HG03457 (cell line): ENCODE results near the gene PDCD1LG2.

Experiments used
- ATAC-seq: cut with Tn5 transposase; IDR thresholded peaks from one replicate; pipeline ENCODE4 v1.9.1; 2021; ENCODE audit warnings: moderate number of reproducible peaks; ENCODE audit not compliant: unreplicated experiment

Gene PDCD1LG2

DNA sequence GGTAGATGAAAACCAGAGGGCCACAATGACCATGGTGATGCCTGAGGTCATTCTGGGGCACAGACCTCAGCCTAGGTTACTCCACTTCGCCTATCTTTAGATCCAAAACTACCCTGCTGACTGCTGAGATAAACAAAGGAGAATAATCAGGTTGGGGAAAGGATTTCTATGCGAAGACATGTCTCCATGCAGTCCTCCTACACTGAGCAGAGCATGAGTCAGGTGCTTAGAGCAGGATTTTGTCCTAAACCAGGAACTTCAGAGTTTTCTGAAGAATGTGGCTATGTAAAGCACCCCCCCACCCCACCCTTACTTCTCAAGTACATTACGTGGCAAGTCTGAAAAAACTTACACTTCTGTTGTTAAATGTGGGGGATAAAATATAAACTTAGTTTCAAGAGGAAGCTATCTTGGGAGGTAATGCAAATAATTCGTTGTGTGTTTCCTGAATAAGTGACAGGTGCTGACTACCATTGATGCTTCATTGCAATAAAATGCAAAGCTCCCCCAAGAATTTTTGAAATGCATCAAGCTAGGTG lies 19.4 kb downstream of the PDCD1LG2 start:
- no peak for ATAC-seq

DNA sequence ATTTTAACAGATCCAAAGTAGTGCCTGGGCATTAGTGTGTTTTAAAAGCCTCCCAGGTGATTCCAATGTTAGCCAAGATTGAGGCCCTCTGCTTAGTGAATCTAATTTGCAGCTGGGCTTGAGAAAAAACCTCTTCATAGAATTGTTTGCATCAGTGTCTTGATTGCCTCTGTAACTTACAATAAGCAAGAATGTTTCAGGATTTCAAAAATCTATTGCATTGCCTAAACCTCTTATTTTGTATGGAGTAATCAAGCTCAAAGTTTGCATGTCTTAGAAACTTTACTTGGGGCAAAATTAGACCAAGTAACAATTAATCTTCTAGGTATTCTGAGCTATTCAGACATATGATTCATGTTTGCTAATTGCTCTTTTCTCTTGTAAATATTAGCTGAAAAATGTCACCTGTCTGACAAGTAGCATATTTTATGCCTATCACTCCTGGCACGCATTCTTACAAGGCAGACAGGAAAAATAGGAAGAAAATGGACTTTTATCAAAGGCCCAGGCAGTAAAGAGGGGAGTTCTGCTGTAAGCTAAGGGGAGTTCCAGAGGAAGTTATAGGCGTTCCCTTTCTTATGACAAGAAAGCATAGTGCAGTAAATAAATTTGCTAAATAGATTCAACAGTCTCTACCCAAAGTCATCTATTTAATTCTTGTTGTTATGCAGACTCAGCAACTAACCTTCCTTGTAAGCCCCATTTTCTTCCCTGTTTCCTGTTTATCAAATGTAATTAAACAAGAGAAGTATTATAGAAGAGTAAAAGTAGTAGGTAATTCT lies 21.0 kb downstream of the PDCD1LG2 start:
- no peak for ATAC-seq

GRCh38 chr9:5532306-5532705 lies 22.0 kb downstream of the PDCD1LG2 start:
- ATAC-seq, result no peak

DNA sequence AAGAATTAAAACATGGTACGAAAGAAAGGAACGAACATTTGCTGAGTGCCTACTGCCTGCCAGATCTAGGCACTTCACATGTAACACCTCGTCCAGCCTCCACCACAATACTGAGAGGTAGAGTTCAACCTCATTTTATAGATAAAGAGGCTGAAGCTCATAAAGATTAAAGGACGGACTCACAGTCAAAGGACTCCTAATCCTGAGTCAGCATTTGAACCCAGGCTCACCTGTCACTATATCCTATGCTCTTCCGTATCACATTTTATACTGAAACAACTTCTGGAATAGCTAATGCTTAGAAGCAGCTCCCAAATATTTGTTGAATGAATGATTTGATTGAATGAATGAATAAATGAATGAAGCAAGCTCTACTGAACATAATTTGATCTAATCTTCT lies 22.5 kb downstream of the PDCD1LG2 start:
- ATAC-seq, result no peak

DNA sequence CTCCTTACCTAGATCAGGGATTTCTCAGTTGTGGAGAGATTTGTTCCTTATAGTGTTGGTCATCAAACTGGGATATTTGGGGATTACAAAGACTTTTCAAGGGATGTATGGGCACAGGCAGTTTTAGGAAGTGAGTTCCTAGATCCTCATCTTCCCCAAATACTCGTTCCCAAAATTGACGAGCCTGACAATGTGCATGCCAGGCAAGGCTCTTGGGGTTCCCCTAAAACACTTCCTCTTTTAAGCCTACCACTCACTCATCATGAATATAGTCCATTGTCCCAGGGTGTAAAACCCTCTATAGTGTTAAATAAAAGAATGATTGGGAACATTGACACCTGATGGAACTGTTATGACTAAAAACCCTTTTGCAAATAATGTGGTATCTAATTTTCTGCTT lies 26.4 kb downstream of the PDCD1LG2 start:
- no peak for ATAC-seq

DNA sequence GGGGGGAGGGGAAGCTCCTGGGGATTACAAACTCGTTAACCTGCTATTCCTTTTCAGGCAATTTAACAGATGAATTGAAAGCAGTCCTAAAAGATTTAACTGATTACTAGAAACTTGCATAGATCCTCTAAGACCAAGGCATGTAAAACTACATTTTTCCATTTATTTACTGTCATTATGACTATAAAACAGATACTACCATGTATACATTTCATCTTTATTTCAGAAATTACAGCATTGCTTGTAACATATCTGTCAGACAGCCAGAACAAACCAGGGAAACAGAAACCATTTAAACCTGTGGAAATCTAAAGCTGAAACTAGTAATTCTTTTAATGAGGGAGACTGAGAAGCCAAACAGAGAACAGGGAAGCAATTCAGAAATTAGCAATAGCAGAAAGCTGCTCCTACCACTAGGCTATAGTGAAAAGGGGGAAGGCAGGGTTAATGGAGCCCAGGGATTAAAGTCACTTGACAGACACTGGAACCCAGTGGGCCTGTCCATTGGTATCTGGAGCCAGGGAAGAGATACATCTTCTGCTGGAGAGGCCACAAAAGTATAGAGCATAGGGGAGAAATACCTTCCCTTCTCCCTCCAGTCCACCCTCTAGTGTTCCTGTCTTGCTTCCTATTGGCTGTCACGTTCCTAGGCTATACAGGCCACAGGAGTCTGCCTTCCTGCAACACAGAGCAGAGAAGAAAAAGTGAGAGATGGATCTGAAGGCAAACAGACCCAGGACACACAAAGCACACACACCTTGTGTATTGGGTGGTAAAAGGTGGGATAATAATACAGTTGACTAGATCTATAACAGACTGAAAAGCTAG lies 33.8 kb downstream of the PDCD1LG2 start:
- no peak for ATAC-seq

GRCh38 chr9:5549658-5550650 lies 39.6 kb downstream of the PDCD1LG2 start:
- no peak for ATAC-seq

DNA sequence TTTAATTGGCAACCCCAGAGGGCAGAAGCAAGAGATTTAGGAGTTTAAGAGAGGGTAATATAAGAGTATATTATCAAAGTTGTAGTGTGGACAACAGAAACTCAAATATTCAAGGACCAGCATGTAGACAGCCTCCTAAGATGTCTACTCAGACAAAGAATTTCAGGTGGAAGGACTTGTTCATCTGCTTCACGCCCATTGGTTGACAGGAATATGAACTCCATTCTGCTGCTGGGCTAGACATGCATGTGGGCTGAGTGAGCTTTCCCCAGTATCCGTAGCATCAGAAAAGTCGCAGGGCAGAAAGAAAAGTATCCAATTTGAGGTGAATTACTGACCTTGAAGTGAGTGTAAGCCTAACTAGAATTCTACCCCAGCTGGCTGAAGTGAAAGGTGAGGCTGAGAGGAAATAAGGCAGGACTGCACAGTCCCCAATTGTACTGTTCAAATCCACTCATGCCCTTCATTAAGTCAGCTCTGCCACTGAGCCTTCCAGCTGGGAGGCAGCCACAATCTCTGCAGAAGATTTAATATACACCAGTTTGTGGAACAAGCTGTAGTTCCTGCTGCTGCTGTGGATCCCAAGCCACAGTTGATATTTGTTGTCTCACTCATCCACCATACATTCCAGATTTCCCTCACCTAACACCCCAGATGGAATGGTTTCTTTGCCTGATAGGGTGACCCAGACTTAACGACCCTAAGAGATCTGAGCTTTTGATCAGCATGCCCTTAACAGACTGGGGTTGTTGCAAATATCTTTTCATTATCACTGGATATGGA lies 41.2 kb downstream of the PDCD1LG2 start:
- no peak for ATAC-seq

DNA sequence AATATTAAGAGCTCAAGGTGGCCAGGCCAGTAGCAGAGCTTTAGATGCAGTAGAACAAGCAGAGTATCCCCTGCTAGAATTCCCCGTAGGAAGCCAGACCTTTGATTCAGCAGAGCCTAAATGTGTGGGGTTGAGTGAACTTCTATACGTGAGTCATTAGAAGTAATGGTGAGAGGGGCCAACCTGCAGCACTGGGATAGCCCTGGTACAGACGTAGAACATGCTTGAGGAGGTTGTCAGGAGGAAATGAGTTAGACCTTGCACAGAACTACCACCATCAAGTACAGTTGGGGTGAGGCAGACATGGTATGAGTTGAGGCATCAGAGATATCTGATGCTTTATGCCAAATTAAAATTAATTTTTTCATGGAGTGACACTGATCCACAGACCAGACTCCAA lies 42.0 kb downstream of the PDCD1LG2 start:
- ATAC-seq, result no peak

DNA sequence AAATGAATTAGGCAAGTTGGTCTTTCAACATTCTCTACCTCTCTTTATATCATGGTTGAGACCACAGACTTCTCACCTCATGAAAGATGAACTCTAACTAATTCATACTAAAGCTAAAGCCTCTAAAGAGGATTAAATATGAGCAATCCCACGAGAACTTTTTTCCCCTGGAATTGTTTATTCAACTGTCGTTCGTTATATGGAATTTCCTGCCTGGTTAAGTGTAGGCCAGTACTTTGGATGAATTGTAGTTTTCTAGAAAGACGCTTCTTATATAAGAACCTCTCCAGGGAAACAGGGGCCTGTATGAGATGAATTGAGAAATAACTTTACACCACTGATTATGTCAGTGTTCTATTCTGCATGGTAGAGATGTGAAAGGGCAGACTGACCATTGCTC lies 42.9 kb downstream of the PDCD1LG2 start:
- no peak for ATAC-seq

DNA sequence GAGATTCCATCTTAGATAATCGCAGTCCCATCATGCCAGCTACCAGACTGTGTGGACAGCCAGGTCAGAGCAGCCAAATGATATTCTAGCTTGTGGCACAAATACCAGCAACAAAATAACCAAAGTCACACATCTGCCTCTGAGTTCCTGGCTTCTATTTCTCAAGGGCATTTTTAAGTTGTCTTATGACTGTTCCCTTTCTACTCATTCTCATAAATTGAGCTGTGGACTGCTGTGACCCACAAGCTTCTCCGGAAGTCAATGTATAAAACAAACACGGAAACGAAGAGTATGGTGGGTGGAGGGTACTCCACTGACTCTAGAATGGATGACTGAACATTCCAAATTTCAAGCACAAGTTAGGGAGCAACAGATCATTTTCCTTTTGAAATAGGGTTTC lies 43.9 kb downstream of the PDCD1LG2 start:
- ATAC-seq, result no peak

DNA sequence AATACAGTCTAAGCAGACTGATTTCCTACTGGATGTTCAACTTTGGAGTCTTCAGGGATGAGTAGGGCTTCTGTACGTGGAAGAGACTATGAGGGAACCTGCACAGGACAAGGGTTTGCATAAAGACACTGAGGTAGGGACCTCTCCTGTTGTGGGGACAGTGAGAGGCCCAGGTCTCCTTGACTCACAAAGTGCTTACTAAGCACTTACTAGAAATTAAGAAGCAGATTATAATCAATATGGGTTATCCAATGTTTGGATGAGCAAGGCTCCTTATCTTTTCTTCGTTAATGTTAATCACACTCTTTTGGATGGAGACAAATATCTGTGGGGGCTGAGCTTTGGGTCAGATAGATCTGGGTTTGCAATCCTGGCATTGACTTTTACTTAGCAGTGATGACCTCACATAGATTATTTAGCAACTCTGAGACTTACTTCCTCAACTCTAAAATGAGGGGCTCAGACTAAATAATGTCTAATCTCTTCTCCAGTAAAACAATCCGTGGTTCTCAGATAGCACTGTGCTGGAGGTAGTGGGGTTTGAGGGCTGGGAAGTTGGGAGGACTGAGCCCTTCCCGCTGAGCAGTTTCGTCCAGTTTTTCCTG lies 45.9 kb downstream of the PDCD1LG2 start:
- no peak for ATAC-seq

DNA sequence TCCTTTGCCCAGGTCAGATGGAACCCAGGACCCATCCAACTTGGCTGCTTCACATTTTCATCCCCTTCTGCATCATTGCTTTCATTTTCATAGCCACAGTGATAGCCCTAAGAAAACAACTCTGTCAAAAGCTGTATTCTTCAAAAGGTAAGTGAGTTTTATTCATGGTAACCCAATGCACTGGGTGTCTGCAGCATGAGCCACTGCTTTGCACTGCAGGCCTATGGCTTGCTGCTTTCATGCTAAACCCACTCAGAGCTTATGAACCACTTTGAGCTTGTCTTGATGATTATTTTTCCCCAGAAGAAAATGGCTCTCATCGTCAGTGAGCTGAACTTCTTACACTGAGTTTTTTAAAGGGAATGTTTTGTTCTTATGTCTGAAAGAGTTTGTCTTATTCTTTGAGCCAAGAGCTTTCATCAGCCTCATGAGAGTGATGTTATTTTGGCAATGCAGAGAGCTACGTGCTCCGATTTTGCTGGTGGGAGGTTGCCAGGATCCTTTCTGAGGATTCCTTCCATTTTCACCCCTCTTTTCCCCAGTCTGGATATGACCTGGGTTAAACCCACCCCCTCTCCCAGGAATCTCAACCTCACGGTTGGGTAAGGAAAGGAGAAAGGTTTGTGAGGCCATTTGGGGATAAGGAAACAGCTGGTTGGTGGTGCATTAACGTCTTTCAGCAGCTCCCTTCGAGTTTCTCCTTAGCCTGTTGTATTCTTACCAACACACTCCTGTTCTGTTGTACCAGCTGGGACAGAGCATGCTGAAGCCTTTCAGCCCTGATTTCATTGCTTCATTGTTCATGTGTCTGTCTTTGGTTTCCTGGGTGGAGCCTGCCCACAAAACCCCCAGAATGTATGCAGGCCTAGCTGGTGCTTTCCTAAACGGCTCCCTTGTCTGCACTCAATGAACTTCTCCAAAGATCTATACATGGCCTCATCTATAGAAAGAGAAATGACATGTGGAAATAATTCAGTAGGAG lies 47.6 kb downstream of the PDCD1LG2 start:
- peak; percentile 73 for ATAC-seq

DNA sequence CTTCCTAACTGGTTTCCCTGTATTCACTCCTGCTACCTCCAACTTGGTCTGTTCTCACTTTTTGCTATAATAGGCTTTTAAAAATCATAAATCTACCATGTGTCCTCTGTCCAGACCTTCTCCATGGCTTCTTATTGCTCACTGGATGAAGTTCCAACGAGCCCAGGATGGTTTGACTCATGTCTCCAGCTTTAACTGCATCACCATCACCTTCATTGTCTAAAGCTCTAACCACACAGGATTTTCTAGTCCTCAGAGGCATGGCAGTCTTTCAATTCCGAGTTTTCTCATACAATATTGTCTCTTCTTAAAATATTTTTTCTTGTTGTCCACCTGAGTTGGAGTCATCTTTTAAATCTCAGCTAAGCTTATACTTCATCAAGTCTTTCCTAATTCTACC lies 49.3 kb downstream of the PDCD1LG2 start:
- no peak for ATAC-seq

DNA sequence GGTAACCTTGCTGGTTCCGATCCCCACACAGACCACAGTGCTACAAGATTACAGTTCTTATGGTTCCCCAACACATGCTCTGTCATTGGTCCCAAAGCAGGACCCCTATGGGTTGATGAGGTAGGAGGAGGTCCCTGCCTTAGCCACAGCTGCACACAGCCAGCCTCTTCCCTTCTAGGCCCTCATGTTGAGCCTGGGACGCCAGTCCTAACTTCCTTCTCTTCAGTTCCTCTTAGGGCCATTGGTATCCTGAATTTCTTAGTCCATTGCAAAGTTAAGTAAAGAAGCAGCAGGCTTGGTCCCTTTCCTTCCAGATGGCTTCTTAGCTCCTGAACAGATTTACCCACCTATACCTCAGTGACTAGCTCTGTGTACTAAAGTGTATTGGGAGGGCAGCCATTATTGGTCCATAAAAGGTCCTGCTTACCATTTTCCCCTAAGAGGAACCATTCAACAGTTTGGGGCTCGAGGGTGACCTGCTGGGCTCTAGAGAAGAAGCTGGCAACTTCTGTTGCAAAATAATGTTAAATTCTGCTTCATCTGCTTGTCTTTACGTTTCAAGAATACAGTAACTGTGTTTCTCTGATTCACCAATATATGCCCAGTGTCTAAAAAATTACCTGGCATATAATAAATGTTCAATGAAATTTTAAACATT lies 50.2 kb downstream of the PDCD1LG2 start:
- ATAC-seq, result no peak

GRCh38 chr9:5561828-5562488 lies 51.6 kb downstream of the PDCD1LG2 start:
- no peak for ATAC-seq

DNA sequence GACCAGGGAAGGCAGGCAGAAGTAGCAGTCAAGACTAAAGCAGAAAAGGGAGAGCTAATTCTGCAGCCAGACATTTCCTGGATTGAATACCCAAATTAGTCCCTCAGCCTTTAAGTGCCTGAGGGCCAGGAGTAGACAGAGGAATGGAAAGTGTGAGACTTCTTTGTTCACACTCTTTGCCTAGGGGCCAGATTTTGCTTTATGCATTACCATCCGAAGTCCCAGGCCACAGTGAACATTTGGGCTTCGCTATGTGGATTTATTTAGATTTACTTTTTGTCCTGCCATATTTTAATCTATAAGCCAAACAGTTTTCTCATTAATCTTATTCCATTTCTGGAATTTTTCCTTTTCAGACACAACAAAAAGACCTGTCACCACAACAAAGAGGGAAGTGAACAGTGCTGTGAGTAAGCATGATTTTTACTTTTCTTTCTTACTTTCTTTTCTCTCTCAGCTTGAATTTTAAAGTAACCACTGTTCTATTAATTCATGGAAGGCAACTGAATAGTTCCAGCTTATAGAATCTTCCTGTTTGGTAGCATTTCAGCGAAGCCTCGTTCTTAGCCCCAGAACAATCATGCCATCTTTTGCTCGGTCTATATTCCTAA lies 52.6 kb downstream of the PDCD1LG2 start:
- ATAC-seq, result no peak
